Uterus (tissue), 2 donors: ENCODE measurements around the gene TGIF1.

Source experiments
- POLR2A ChIP-seq, 2 donors: fragments of 450-650 bp; IDR thresholded peaks; one replicate each; pipeline ENCODE4 v1.6.1; 2016; ENCODE audit warnings: antibody characterized with exemption in 2 of 2, mild to moderate bottlenecking in 1 of 2, moderate library complexity in 1 of 2
- TF ChIP-seq, protein P1 (sequence below), 4 experiments: fragments of 200-600 bp in 2 of 4; fragments of 450-650 bp in 2 of 4; sonication (generic) in 2 of 4; IDR thresholded peaks; one replicate each; pipeline ENCODE4 v1.5.1; 2016 to 2019; ENCODE audit warnings: antibody characterized with exemption in 4 of 4, mild to moderate bottlenecking in 2 of 4, moderate library complexity in 1 of 4

DNA sequence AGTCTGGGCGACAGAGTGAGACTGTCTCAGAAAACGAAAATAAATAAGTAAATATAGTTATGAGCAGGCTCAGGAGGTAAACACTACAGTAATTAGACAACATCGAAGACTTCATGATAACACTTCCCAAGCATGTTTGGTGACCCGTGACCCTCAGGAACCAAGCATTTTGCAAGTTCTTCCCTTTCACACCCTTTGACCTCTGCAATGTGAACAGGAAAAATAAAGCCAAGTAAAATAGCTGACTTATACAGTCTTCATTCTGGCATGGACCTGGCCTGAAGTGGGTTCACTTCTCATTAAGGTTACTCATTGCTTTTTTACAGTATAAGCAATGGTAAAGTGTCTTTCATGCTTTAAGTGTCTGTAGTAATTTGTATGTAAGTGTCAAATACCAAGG, 15.3 kb upstream of the TGIF1 start:
- TF ChIP-seq, protein P1, sequence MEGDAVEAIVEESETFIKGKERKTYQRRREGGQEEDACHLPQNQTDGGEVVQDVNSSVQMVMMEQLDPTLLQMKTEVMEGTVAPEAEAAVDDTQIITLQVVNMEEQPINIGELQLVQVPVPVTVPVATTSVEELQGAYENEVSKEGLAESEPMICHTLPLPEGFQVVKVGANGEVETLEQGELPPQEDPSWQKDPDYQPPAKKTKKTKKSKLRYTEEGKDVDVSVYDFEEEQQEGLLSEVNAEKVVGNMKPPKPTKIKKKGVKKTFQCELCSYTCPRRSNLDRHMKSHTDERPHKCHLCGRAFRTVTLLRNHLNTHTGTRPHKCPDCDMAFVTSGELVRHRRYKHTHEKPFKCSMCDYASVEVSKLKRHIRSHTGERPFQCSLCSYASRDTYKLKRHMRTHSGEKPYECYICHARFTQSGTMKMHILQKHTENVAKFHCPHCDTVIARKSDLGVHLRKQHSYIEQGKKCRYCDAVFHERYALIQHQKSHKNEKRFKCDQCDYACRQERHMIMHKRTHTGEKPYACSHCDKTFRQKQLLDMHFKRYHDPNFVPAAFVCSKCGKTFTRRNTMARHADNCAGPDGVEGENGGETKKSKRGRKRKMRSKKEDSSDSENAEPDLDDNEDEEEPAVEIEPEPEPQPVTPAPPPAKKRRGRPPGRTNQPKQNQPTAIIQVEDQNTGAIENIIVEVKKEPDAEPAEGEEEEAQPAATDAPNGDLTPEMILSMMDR (IDR thresholded peaks at IDR 0.05), result no peak
- no peak for TF ChIP-seq POLR2A (IDR thresholded peaks at IDR 0.05)
